B cell (primary cell): Measurements from ENCODE around the gene MCCD1. TPM values are rescaled to one million over a fixed set of nuclear protein-coding genes. Genes with fewer than 3 reads are reported as not detected.

Experiments
- ATAC-seq: fragments of 200-7000 bp; cut with Tn5 transposase; one replicate; pipeline ENCODE4 v1.10.0; 2021; ENCODE audit warnings: low read depth, mild to moderate bottlenecking, moderate number of reproducible peaks, moderate library complexity
- CTCF ChIA-PET: fragments of 350-600 bp; sonication (Branson Sonifier 250); formaldehyde crosslinking; loops from one replicate; lab custom pipeline; 2021; ENCODE audit warnings: antibody characterized with exemption, inconsistent platforms; lab: Charles Lee
- POLR2A ChIA-PET: fragments of 350-600 bp; sonication (Branson Sonifier 250); formaldehyde crosslinking; loops from one replicate; lab custom pipeline; 2021; ENCODE audit warnings: antibody characterized with exemption; lab: Charles Lee
- DNase-seq: peaks from one replicate; pipeline ENCODE4 v3.0.0; 2013
- H2AFZ ChIP-seq: 2 replicates; pipeline ENCODE4 v1.6.1; 2012; ENCODE audit warnings: mild to moderate bottlenecking, low read depth, low read length; ENCODE audit not compliant: insufficient read depth, poor library complexity, severe bottlenecking
- H3K27ac ChIP-seq, 2 donors: 1 replicate in 1 of 2; 2 replicates in 1 of 2; pipeline ENCODE4 v1.5.1; 2012 to 2013; ENCODE audit warnings: low read length in 2 of 2, mild to moderate bottlenecking in 2 of 2, moderate library complexity in 1 of 2
- H3K27me3 ChIP-seq, 4 experiments: fragments of 200-600 bp in 1 of 4; sonication (generic) in 1 of 4; replicated peaks in 1 of 4; 1 replicate in 2 of 4; 2 replicates in 2 of 4; pipeline versions ENCODE4 v1.6.1 to v1.7.0; 2013 to 2016; ENCODE audit warnings: low read length in 3 of 4, mild to moderate bottlenecking in 2 of 4, mixed read lengths in 1 of 4, moderate library complexity in 1 of 4; ENCODE audit not compliant: insufficient read depth in 4 of 4, control insufficient read depth in 3 of 4; ENCODE audit errors: control extremely low read depth in 1 of 4
- H3K36me3 ChIP-seq, 2 experiments: replicated peaks in 1 of 2; 1 replicate in 1 of 2; 2 replicates in 1 of 2; pipeline versions ENCODE4 v1.6.1 to v1.7.1; 2013; ENCODE audit warnings: low read length in 1 of 2; ENCODE audit not compliant: insufficient read depth in 2 of 2, control insufficient read depth in 1 of 2; ENCODE audit errors: control extremely low read depth in 1 of 2, extremely low read depth in 1 of 2
- H3K4me1 ChIP-seq, 2 donors: fragments of 200-600 bp in 1 of 2; sonication (generic) in 1 of 2; 1 replicate in 1 of 2; 2 replicates in 1 of 2; pipeline versions ENCODE4 v1.5.1 to v1.6.1; 2013 to 2017; ENCODE audit warnings: low read length in 2 of 2; ENCODE audit not compliant: control insufficient read depth in 2 of 2, insufficient read depth in 2 of 2
- H3K4me2 ChIP-seq: replicated peaks from 2 replicates; pipeline ENCODE3; 2012; ENCODE audit warnings: mild to moderate bottlenecking, low read depth, low read length; ENCODE audit not compliant: poor library complexity, severe bottlenecking
- H3K4me3 ChIP-seq, 5 experiments: fragments of 200-600 bp in 1 of 5; sonication (generic) in 1 of 5; 1 replicate in 3 of 5; 2 replicates in 2 of 5; pipeline versions ENCODE4 v1.5.1 to v1.7.0; 2011 to 2016; ENCODE audit warnings: low read length in 4 of 5, mild to moderate bottlenecking in 4 of 5, low read depth in 2 of 5, control low read depth in 1 of 5, moderate library complexity in 1 of 5; ENCODE audit not compliant: insufficient read depth in 1 of 5; ENCODE audit errors: control extremely low read depth in 1 of 5, extremely low read depth in 1 of 5
- H3K79me2 ChIP-seq: fragments of 200-600 bp; sonication (generic); one replicate; pipeline ENCODE4 v1.6.0; 2016; ENCODE audit warnings: low read length; ENCODE audit not compliant: control insufficient read depth, insufficient read depth
- H3K9ac ChIP-seq: fragments of 200-600 bp; sonication (generic); 2 replicates; pipeline ENCODE4 v1.6.1; 2017; ENCODE audit warnings: mild to moderate bottlenecking, low read length, moderate library complexity
- H3K9me3 ChIP-seq, 3 donors: one replicate each; pipeline versions ENCODE4 v1.6.1 to v1.7.1; 2013; ENCODE audit warnings: low read length in 2 of 3; ENCODE audit not compliant: control insufficient read depth in 2 of 3, insufficient read depth in 1 of 3; ENCODE audit errors: control extremely low read depth in 1 of 3
- H4K20me1 ChIP-seq: 2 replicates; pipeline ENCODE4 v1.6.0; 2012; ENCODE audit warnings: mild to moderate bottlenecking, low read length; ENCODE audit not compliant: insufficient read depth, control insufficient read depth, poor library complexity, severe bottlenecking
- H3K27ac Mint-ChIP-seq: one replicate; pipeline ENCODE4 v1.8.0; 2021; ENCODE audit warnings: mixed read lengths
- H3K27me3 Mint-ChIP-seq: one replicate; pipeline ENCODE4 v1.8.0; 2021; ENCODE audit warnings: mixed read lengths
- H3K4me1 Mint-ChIP-seq: one replicate; pipeline ENCODE4 v1.8.0; 2021; ENCODE audit warnings: mixed read lengths
- H3K4me3 Mint-ChIP-seq: one replicate; pipeline ENCODE4 v1.8.0; 2021; ENCODE audit warnings: mixed read lengths
- H3K9me3 Mint-ChIP-seq: one replicate; pipeline ENCODE4 v1.8.0; 2022; ENCODE audit warnings: mixed read lengths; ENCODE audit not compliant: insufficient read depth
- CTCF ChIP-seq: fragments of 200-600 bp; IDR thresholded peaks from one replicate; pipeline ENCODE4 v1.8.0; 2022; ENCODE audit warnings: antibody characterized with exemption, mild to moderate bottlenecking
- EZH2 ChIP-seq: IDR thresholded peaks from 2 replicates; pipeline ENCODE4 v1.6.1; 2012; ENCODE audit warnings: borderline replicate concordance, low read depth, mild to moderate bottlenecking, moderate library complexity, low read length; ENCODE audit not compliant: insufficient read depth, poor library complexity, severe bottlenecking
- WGBS: methylation state at CpG from one replicate; pipeline ENCODE4 v1.1.5; 2013; ENCODE audit warnings: missing lambda C conversion rate; ENCODE audit not compliant: insufficient coverage; 5-methylcytosine and 5-hydroxymethylcytosine counted together
- intact Hi-C: fragments of 100-400 bp; cut with micrococcal nuclease; formaldehyde crosslinking; loops from one replicate; pipeline ENCODE4 v1.10.0; 2022
- polyA plus RNA-seq: library from polyadenylated mRNA; depleted of rRNA; stranded (reverse); fragments of >200 nt; gene quantifications from 2 replicates; pipeline ENCODE4 v1.2.3, GENCODE V29; 2012
- total RNA-seq, 2 donors: library from RNA; stranded (reverse); fragments of 120-200 nt in 1 of 2; gene quantifications; 1 replicate in 1 of 2; 2 replicates in 1 of 2; pipeline versions ENCODE4 v1.2.3 to v1.2.4, GENCODE V29; 2013 to 2022

MCCD1 gene
- total and polyA plus RNA-seq, 2 donors (not counting 1 experiment from before 2014, with no cell fraction given) = not detected

- DNase-seq (no peak), ATAC-seq (no peak)
- no peak for TF ChIP-seq CTCF
- TF ChIP-seq EZH2 = no peak
- Mint-ChIP-seq H3K27ac (no peak overlapping the region), H3K4me1 (peaks cover 25% of the 10 kb centered on the region), H3K4me3 (no peak overlapping the region), H3K27me3 (no peaks in the 10 kb centered on the region), H3K9me3 (no peaks in the 10 kb centered on the region)
- 93% methylated on average over 6 of the region's 6 CpGs for WGBS
- Histone ChIP-seq H3K4me2 (no peak overlapping the region), H2AFZ (no peak overlapping the region), H3K9me3 (no peaks in the 10 kb centered on the region), H3K79me2 (peaks cover 29% of the 10 kb centered on the region), H3K27ac (no peak overlapping the region), H3K36me3 (peaks cover 4 to 90% of the 10 kb centered on the region in 2 experiments), H3K4me3 (no peak overlapping the region), H4K20me1 (peaks cover 84% of the 10 kb centered on the region), H3K4me1 (peaks cover 5 to 8% of the 10 kb centered on the region in 2 donors), H3K27me3 (no peaks in the 10 kb centered on the region), H3K9ac (no peak overlapping the region)
- CTCF ChIA-PET = no interaction called here
- POLR2A ChIA-PET = no interaction called here
- intact Hi-C loops = no loop called here
Measured at GRCh38 chr6:31534011-31534410, 5.2 kb downstream of the MCCD1 start.

- ATAC-seq = no peak
- H3K4me3 ChIP-seq = no peak overlapping the region
- intact Hi-C loops = no loop called here
- peaks cover 86% of the 10 kb centered on the region for H4K20me1 ChIP-seq
- no peak overlapping the region for H3K27ac ChIP-seq
- TF ChIP-seq EZH2 (no peak), CTCF (no peak)
- peaks cover 10 to 14% of the 10 kb centered on the region in 2 donors for H3K4me1 ChIP-seq
- WGBS = 94% methylated on average over 24 of the region's 24 CpGs
- Mint-ChIP-seq H3K9me3 (no peaks in the 10 kb centered on the region), H3K4me3 (no peak overlapping the region), H3K27me3 (no peaks in the 10 kb centered on the region), H3K27ac (no peak overlapping the region), H3K4me1 (peaks cover 30% of the 10 kb centered on the region)
- DNase-seq = no peak
- H3K27me3 ChIP-seq = no peaks in the 10 kb centered on the region
- no peaks in the 10 kb centered on the region for H3K9me3 ChIP-seq
- ChIA-PET CTCF (no interaction called here), POLR2A (no interaction called here)
- H3K79me2 ChIP-seq = peaks cover 35% of the 10 kb centered on the region
- peaks cover 4 to 96% of the 10 kb centered on the region in 2 experiments for H3K36me3 ChIP-seq
- no peak overlapping the region for H3K9ac ChIP-seq
- H2AFZ ChIP-seq = no peak overlapping the region
- no peak overlapping the region for H3K4me2 ChIP-seq
Measured at GRCh38 chr6:31534521-31535040, 5.8 kb downstream of the MCCD1 start.
